Gastrocnemius medialis (tissue), 4 donors: ENCODE measurements around the gene SLF1. TPM values are rescaled to one million over a fixed set of nuclear protein-coding genes. Genes with fewer than 3 reads are reported as not detected.

Source experiments
- ATAC-seq, 2 donors: fragments of 150-250 bp; one replicate each; pipeline ENCODE4 v1.9.1; 2016
- DNase-seq, 2 donors: peaks; one replicate each; pipeline ENCODE4 v3.0.0-alpha.2; 2019
- H3K27ac ChIP-seq, 4 donors: fragments of 200-600 bp; sonication (generic); 1 replicate in 1 of 4; 2 replicates in 3 of 4; pipeline ENCODE4 v1.5.1; 2016 to 2018; ENCODE audit warnings: mild to moderate bottlenecking in 2 of 4, moderate library complexity in 1 of 4
- H3K27me3 ChIP-seq, 3 donors: fragments of 200-600 bp; sonication (generic) in 2 of 3; 1 replicate in 1 of 3; 2 replicates in 2 of 3; pipeline versions ENCODE4 v1.5.1 to v1.6.0; 2016 to 2019; ENCODE audit warnings: mild to moderate bottlenecking in 1 of 3, moderate library complexity in 1 of 3
- H3K36me3 ChIP-seq, 2 donors: fragments of 200-600 bp; sonication (generic) in 1 of 2; one replicate each; pipeline ENCODE4 v1.5.1; 2017 to 2018
- H3K4me1 ChIP-seq, 2 donors: fragments of 200-600 bp; sonication (generic) in 1 of 2; one replicate each; pipeline ENCODE4 v1.5.1; 2016 to 2017; ENCODE audit warnings: mild to moderate bottlenecking in 2 of 2
- H3K4me3 ChIP-seq, 4 donors: fragments of 200-600 bp; sonication (generic) in 3 of 4; 1 replicate in 1 of 4; 2 replicates in 3 of 4; pipeline ENCODE4 v1.5.1; 2016 to 2019; ENCODE audit warnings: mild to moderate bottlenecking in 2 of 4
- H3K9me3 ChIP-seq, 3 donors: fragments of 200-600 bp; sonication (generic) in 2 of 3; 1 replicate in 1 of 3; 2 replicates in 2 of 3; pipeline ENCODE4 v1.5.1; 2016 to 2019
- CTCF ChIP-seq, 5 experiments: fragments of 450-650 bp in 3 of 5; fragments of 200-600 bp in 2 of 5; sonication (generic) in 2 of 5; IDR thresholded peaks in 4 of 5; conservative IDR thresholded peaks in 1 of 5; 1 replicate in 4 of 5; 2 replicates in 1 of 5; pipeline ENCODE4 v1.5.1; 2016 to 2019; ENCODE audit warnings: antibody characterized with exemption in 5 of 5, mild to moderate bottlenecking in 3 of 5, moderate library complexity in 3 of 5
- POLR2A ChIP-seq, 2 donors: fragments of 450-650 bp; IDR thresholded peaks; one replicate each; pipeline ENCODE4 v1.6.1; 2017; ENCODE audit warnings: antibody characterized with exemption in 2 of 2, mild to moderate bottlenecking in 2 of 2, moderate library complexity in 2 of 2
- in situ Hi-C, 4 donors: fragments of 200-750 bp; cut with MboI; loops; one replicate each; pipeline versions ENCODE4 v1.15.0 to v1.8.0; 2017; ENCODE audit warnings: low sequenced_read_pairs in 4 of 4
- intact Hi-C: fragments of 100-400 bp; cut with DNase I; formaldehyde crosslinking; loops from one replicate; pipeline ENCODE4 v1.15.1; 2023; ENCODE audit warnings: low total_unique reads
- total RNA-seq, 4 donors: library from RNA; depleted of rRNA; stranded (reverse); fragments of >200 nt; gene quantifications; one replicate each; pipeline versions ENCODE4 v1.1.0 to v1.2.3, GENCODE V29; 2016

SLF1 gene
- total RNA-seq, 4 donors from 2014 or later, result 1.0 to 2.6 (median 1.9) TPM

- H3K36me3 ChIP-seq, result no peaks in the 10 kb centered on the region
- intact Hi-C loops, result no loop called here
- H3K27me3 ChIP-seq, result no peaks in the 10 kb centered on the region
- ATAC-seq, result no peak
- TF ChIP-seq CTCF (IDR thresholded peaks at IDR 0.05 in 4 of 5, conservative IDR thresholded peaks at IDR 0.05 in 1 of 5), result no peak
- no peak for TF ChIP-seq POLR2A (IDR thresholded peaks at IDR 0.05)
- in situ Hi-C loops, result no loop called here
- H3K9me3 ChIP-seq, result no peaks in the 10 kb centered on the region
- no peak overlapping the region for H3K4me3 ChIP-seq
- peaks cover 8 to 12% of the 10 kb centered on the region in 2 donors for H3K4me1 ChIP-seq
- H3K27ac ChIP-seq, result no peak overlapping the region
- DNase-seq, result no peak
These were observed 54.3 kb downstream of the SLF1 start for GRCh38 chr5:94672746-94673145.

GRCh38 chr5:94674490-94675382 is 56.3 kb downstream of the SLF1 start:
- Histone ChIP-seq H3K27me3 (no peaks in the 10 kb centered on the region), H3K4me1 (peaks cover 8 to 12% of the 10 kb centered on the region in 2 donors), H3K27ac (no peak overlapping the region), H3K36me3 (no peaks in the 10 kb centered on the region), H3K4me3 (no peak overlapping the region), H3K9me3 (no peaks in the 10 kb centered on the region)
- DNase-seq, result no peak
- in situ Hi-C loops, result no loop called here
- peak in 1 of 2 donors; percentile 39 for ATAC-seq
- TF ChIP-seq CTCF (IDR thresholded peaks at IDR 0.05 in 4 of 5, conservative IDR thresholded peaks at IDR 0.05 in 1 of 5) (no peak), POLR2A (IDR thresholded peaks at IDR 0.05) (no peak)
- intact Hi-C loops, result no loop called here

- Histone ChIP-seq H3K4me3 (no peak overlapping the region), H3K9me3 (no peaks in the 10 kb centered on the region), H3K27me3 (no peaks in the 10 kb centered on the region), H3K36me3 (no peaks in the 10 kb centered on the region), H3K4me1 (peaks cover 8 to 12% of the 10 kb centered on the region in 2 donors), H3K27ac (no peak overlapping the region)
- in situ Hi-C loops, result no loop called here
- DNase-seq (no peak), ATAC-seq (no peak)
- intact Hi-C loops, result no loop called here
- no peak for TF ChIP-seq CTCF (IDR thresholded peaks at IDR 0.05 in 4 of 5, conservative IDR thresholded peaks at IDR 0.05 in 1 of 5)
- TF ChIP-seq POLR2A (IDR thresholded peaks at IDR 0.05), result no peak
These were observed 57.6 kb downstream of the SLF1 start for GRCh38 chr5:94675965-94676618.

GRCh38 chr5:94682814-94683520 is 64.5 kb downstream of the SLF1 start:
- no peak for ATAC-seq
- intact Hi-C loops (no loop called here), in situ Hi-C loops (no loop called here)
- DNase-seq, result no peak
- Histone ChIP-seq H3K9me3 (no peaks in the 10 kb centered on the region), H3K36me3 (peaks cover 0 to 8% of the 10 kb centered on the region in 2 donors), H3K4me3 (no peak overlapping the region), H3K4me1 (no peaks in the 10 kb centered on the region), H3K27me3 (no peaks in the 10 kb centered on the region), H3K27ac (no peak overlapping the region)
- TF ChIP-seq POLR2A (IDR thresholded peaks at IDR 0.05) (no peak), CTCF (IDR thresholded peaks at IDR 0.05 in 4 of 5, conservative IDR thresholded peaks at IDR 0.05 in 1 of 5) (no peak)
